Body of pancreas (tissue), 4 donors: Measurements from ENCODE around the gene FOXD4L6.
"Not testable (repeated sequence)": the region's sequence is repeated elsewhere in the genome, so short reads cannot be mapped to it uniquely, and the experiment has no call there.

Experiments
- CTCF ChIP-seq, 7 experiments: fragments of 450-650 bp in 4 of 7; fragments of 200-600 bp in 3 of 7; sonication (generic) in 3 of 7; IDR thresholded peaks; one replicate each; pipeline ENCODE4 v1.5.1; 2016 to 2019; ENCODE audit warnings: antibody characterized with exemption in 7 of 7
- POLR2A ChIP-seq, 3 donors: fragments of 450-650 bp; IDR thresholded peaks; one replicate each; pipeline ENCODE4 v1.6.1; 2016; ENCODE audit warnings: antibody characterized with exemption in 3 of 3, mild to moderate bottlenecking in 2 of 3

DNA sequence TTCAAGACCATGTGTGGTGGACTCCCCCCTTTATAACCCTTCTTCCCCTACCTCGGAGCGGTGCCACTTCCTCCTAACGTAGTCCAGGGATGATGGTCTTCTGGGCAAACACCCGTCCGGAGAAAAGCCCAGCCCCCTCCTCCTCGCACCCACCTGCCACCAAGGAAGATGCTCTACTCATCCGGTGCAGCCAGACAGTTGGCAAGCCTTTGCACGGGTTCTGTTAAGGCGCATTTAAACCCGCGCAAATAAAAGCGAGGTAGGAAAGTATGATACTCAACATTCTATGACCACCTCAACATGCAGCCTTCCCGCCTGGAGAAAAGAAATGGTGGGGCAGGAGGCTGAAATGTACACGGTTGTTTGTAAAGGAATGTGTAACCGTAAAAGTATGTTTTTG, at the start of gene FOXD4L6:
- not testable (repeated sequence) for TF ChIP-seq CTCF, POLR2A (IDR thresholded peaks at IDR 0.05)
